Measurements from ENCODE around the gene DEXI.

Gene DEXI

GRCh38 chr16:10979717-10980601 lies 37.7 kb upstream of the DEXI start:
- Histone ChIP-seq H3K27me3 (ENCODE audit: control insufficient read depth, insufficient read depth, low read length) (no peaks in the 10 kb centered on the region), H3K4me3 (ENCODE audit: low read length) (no peak overlapping the region), H3K27ac (ENCODE audit: low read length) (no peak overlapping the region), H3K36me3 (ENCODE audit: control insufficient read depth, low read depth, low read length) (no peaks in the 10 kb centered on the region), H3K4me1 (ENCODE audit: control insufficient read depth, low read depth, low read length) (no peaks in the 10 kb centered on the region), H3K9me3 (ENCODE audit: control insufficient read depth, low read depth, low read length) (no peaks in the 10 kb centered on the region), H3K9ac (ENCODE audit: low read length) (no peak overlapping the region)

- Histone ChIP-seq H3K27me3 (ENCODE audit: control insufficient read depth, insufficient read depth, low read length) (no peaks in the 10 kb centered on the region), H3K9me3 (ENCODE audit: control insufficient read depth, low read depth, low read length) (no peaks in the 10 kb centered on the region), H3K27ac (ENCODE audit: low read length) (no peak overlapping the region), H3K4me1 (ENCODE audit: control insufficient read depth, low read depth, low read length) (no peaks in the 10 kb centered on the region), H3K9ac (ENCODE audit: low read length) (no peak overlapping the region), H3K4me3 (ENCODE audit: low read length) (no peak overlapping the region), H3K36me3 (ENCODE audit: control insufficient read depth, low read depth, low read length) (no peaks in the 10 kb centered on the region)
These were observed 36.7 kb upstream of the DEXI start for GRCh38 chr16:10978871-10979446.

DNA sequence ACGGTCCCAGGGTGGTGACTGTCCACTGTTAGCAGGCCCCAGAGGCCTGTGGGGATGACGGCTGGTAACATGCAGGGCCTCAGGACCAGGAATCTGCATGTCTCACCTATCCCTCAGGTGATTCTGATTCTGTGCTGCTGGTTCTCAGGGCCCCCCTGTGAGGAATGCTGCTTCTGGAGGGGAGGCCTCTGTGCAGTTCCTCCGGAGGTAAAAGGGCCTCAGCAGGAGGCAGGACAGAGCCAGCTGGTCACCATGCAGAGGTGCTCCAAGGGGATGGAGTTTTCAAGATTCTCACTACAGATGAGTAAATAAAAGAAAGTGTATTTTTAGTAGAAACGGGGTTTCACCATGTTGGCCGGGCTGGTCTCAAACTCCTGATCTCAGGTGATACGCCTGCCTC lies 35.9 kb upstream of the DEXI start:
- Histone ChIP-seq H3K4me1 (ENCODE audit: control insufficient read depth, low read depth, low read length) (no peaks in the 10 kb centered on the region), H3K9me3 (ENCODE audit: control insufficient read depth, low read depth, low read length) (no peaks in the 10 kb centered on the region), H3K27me3 (ENCODE audit: control insufficient read depth, insufficient read depth, low read length) (no peaks in the 10 kb centered on the region), H3K9ac (ENCODE audit: low read length) (no peak overlapping the region), H3K27ac (ENCODE audit: low read length) (no peak overlapping the region), H3K36me3 (ENCODE audit: control insufficient read depth, low read depth, low read length) (no peaks in the 10 kb centered on the region), H3K4me3 (ENCODE audit: low read length) (no peak overlapping the region)

DNA sequence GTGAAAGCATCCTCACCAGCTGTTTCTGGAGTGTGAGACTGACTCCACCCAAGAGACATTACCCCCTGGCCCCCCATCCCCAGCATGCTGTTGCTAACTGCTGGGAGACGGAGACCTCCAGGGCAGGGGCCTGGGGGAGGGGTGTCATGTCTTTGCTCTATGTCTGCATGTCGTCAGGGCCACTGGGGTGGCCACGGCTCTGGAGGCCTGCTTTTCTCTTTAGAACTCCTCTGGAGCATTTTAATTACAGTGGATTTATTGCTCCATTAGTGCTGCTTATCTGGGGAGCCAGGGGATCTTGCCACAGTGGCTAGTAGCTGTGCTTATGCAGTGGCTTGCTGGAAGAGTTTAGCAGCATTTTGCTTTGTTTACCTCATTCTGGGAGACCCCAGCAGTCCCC lies 34.4 kb upstream of the DEXI start:
- no peaks in the 10 kb centered on the region for H3K27me3 ChIP-seq (ENCODE audit: control insufficient read depth, insufficient read depth, low read length)
- H3K36me3 ChIP-seq (ENCODE audit: control insufficient read depth, low read depth, low read length) = no peaks in the 10 kb centered on the region
- H3K4me3 ChIP-seq (ENCODE audit: low read length) = no peak overlapping the region
- H3K4me1 ChIP-seq (ENCODE audit: control insufficient read depth, low read depth, low read length) = peaks cover 3% of the 10 kb centered on the region
- H3K9ac ChIP-seq (ENCODE audit: low read length) = no peak overlapping the region
- no peak overlapping the region for H3K27ac ChIP-seq (ENCODE audit: low read length)
- H3K9me3 ChIP-seq (ENCODE audit: control insufficient read depth, low read depth, low read length) = no peaks in the 10 kb centered on the region

GRCh38 chr16:10972819-10973464 lies 30.7 kb upstream of the DEXI start:
- Histone ChIP-seq H3K9me3 (ENCODE audit: control insufficient read depth, low read depth, low read length) (no peaks in the 10 kb centered on the region), H3K4me1 (ENCODE audit: control insufficient read depth, low read depth, low read length) (peaks cover 4% of the 10 kb centered on the region), H3K9ac (ENCODE audit: low read length) (no peak overlapping the region), H3K27me3 (ENCODE audit: control insufficient read depth, insufficient read depth, low read length) (no peaks in the 10 kb centered on the region), H3K4me3 (ENCODE audit: low read length) (no peak overlapping the region), H3K27ac (ENCODE audit: low read length) (no peak overlapping the region), H3K36me3 (ENCODE audit: control insufficient read depth, low read depth, low read length) (no peaks in the 10 kb centered on the region)

DNA sequence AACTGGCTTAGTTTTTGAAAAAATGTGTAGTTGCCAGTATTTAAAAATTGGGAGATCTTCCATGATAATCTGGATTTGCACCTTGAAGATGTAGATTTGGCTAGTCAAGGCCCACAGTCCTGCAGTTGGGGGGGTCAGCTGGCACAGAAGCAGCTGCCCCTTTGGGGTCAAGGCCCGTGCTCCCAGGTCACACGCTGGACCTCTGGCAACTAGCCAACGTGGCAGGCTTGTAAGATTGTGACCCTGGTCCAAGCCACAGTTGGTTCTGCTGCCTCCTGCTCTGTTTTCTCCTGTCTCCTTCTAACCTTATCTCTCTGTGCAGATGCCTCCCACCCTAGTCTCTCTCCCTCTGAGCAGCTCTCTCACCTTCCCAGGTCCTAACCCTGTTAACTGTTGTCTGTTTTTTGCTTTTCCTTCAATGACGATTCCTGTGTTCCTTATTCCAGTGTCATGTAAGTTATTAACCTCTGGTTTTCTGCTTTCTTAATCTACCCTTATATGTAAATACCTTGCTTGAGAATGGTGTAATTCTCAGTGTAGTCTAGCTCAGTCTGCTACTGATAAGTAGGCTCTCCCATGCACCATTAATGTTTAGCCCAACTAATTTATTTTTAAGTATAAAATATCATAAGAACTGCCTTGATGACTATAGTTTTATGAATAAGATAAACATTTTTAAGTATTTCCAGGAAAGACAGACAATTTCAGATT lies 30.0 kb upstream of the DEXI start:
- Histone ChIP-seq H3K9me3 (ENCODE audit: control insufficient read depth, low read depth, low read length) (no peaks in the 10 kb centered on the region), H3K9ac (ENCODE audit: low read length) (no peak overlapping the region), H3K27ac (ENCODE audit: low read length) (no peak overlapping the region), H3K36me3 (ENCODE audit: control insufficient read depth, low read depth, low read length) (no peaks in the 10 kb centered on the region), H3K4me3 (ENCODE audit: low read length) (no peak overlapping the region), H3K27me3 (ENCODE audit: control insufficient read depth, insufficient read depth, low read length) (no peaks in the 10 kb centered on the region), H3K4me1 (ENCODE audit: control insufficient read depth, low read depth, low read length) (peaks cover 4% of the 10 kb centered on the region)

DNA sequence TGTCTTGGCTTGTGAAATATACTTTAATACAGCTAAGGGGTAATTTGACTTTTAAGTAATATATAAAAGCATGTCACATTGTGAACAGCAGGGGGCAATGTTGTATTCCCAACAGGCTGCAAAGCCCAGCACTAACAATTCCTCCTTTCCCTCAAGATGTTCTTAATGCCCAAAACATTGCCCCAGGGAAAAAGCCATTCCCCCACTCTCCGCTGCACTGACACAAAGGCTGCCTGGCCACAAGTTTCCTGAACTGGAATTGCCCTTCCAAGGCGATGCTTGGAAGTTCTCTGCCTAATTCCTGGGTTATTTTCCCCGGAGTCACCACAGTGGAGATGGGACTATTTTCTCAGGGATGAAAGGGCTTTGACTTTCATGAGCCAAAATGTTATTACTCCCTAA lies 29.3 kb upstream of the DEXI start:
- Histone ChIP-seq H3K9me3 (ENCODE audit: control insufficient read depth, low read depth, low read length) (no peaks in the 10 kb centered on the region), H3K4me3 (ENCODE audit: low read length) (no peak overlapping the region), H3K4me1 (ENCODE audit: control insufficient read depth, low read depth, low read length) (peaks cover 4% of the 10 kb centered on the region), H3K27ac (ENCODE audit: low read length) (no peak overlapping the region), H3K9ac (ENCODE audit: low read length) (no peak overlapping the region), H3K27me3 (ENCODE audit: control insufficient read depth, insufficient read depth, low read length) (no peaks in the 10 kb centered on the region), H3K36me3 (ENCODE audit: control insufficient read depth, low read depth, low read length) (no peaks in the 10 kb centered on the region)

DNA sequence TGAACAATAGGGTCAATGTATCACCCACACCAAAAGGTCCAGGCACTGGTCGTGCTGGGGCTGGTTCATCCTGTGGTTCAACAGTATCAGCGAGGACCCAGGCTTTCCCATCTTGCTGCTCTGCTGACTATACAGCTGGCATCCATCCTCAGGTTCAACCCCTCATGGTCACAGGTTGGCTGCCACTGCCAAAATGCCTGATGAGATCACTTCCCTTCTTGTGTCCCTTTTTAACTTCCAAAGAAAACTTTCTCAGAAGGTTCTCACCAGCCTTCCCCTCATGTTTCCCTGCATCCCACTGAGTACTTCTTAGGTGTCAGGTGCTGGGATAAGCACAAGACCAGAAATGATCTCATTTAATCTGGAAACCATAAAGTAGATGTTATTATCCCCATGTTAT lies 27.8 kb upstream of the DEXI start:
- Histone ChIP-seq H3K4me3 (ENCODE audit: low read length) (no peak overlapping the region), H3K36me3 (ENCODE audit: control insufficient read depth, low read depth, low read length) (no peaks in the 10 kb centered on the region), H3K27ac (ENCODE audit: low read length) (no peak overlapping the region), H3K9me3 (ENCODE audit: control insufficient read depth, low read depth, low read length) (no peaks in the 10 kb centered on the region), H3K9ac (ENCODE audit: low read length) (no peak overlapping the region), H3K27me3 (ENCODE audit: control insufficient read depth, insufficient read depth, low read length) (no peaks in the 10 kb centered on the region), H3K4me1 (ENCODE audit: control insufficient read depth, low read depth, low read length) (peaks cover 4% of the 10 kb centered on the region)

DNA sequence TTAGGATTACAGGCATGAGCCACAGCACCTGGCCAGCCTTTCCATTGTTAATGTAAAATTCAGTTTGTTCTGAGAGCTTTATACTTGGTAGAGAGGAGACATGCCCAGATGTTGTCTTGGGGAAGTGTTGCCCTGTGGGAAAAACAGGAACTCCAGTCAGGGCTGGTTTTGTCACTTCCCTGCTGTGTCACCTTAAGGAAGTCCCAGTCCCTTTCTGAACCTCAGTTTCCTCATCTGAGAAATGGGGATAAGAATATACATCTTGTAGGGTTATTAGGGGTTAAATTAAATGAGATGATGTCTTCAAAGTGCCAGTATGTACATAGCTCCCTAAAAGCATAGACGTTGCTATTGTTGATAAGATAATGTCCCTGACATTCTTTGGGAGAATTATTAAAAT lies 27.3 kb upstream of the DEXI start:
- no peak overlapping the region for H3K4me3 ChIP-seq (ENCODE audit: low read length)
- no peaks in the 10 kb centered on the region for H3K9me3 ChIP-seq (ENCODE audit: control insufficient read depth, low read depth, low read length)
- H3K27me3 ChIP-seq (ENCODE audit: control insufficient read depth, insufficient read depth, low read length) = no peaks in the 10 kb centered on the region
- no peaks in the 10 kb centered on the region for H3K36me3 ChIP-seq (ENCODE audit: control insufficient read depth, low read depth, low read length)
- no peak overlapping the region for H3K9ac ChIP-seq (ENCODE audit: low read length)
- H3K4me1 ChIP-seq (ENCODE audit: control insufficient read depth, low read depth, low read length) = peaks cover 4% of the 10 kb centered on the region
- H3K27ac ChIP-seq (ENCODE audit: low read length) = no peak overlapping the region

DNA sequence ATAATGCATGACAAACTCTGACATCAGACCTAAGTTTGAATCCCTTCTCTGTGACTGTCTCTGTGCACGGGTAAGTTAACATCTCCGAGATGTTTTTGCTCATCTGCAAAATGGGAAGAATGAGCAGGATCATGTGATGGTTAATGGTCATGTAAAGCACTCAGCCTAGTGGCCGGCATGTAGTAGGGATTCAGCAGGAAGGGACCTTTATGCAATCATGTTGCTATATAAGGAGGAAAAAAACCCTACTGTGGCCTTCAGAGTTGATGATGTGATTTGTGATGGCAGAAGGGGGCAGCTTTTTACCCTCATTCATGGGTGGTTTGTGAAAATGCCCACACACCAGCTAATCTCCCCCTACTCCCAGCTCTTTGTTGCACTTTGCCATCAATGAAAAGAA lies 26.2 kb upstream of the DEXI start:
- Histone ChIP-seq H3K9ac (ENCODE audit: low read length) (no peak overlapping the region), H3K27me3 (ENCODE audit: control insufficient read depth, insufficient read depth, low read length) (no peaks in the 10 kb centered on the region), H3K4me3 (ENCODE audit: low read length) (no peak overlapping the region), H3K9me3 (ENCODE audit: control insufficient read depth, low read depth, low read length) (no peaks in the 10 kb centered on the region), H3K4me1 (ENCODE audit: control insufficient read depth, low read depth, low read length) (peaks cover 4% of the 10 kb centered on the region), H3K36me3 (ENCODE audit: control insufficient read depth, low read depth, low read length) (no peaks in the 10 kb centered on the region), H3K27ac (ENCODE audit: low read length) (no peak overlapping the region)

GRCh38 chr16:10967986-10968385 lies 25.7 kb upstream of the DEXI start:
- Histone ChIP-seq H3K4me1 (ENCODE audit: control insufficient read depth, low read depth, low read length) (peaks cover 4% of the 10 kb centered on the region), H3K9ac (ENCODE audit: low read length) (no peak overlapping the region), H3K4me3 (ENCODE audit: low read length) (no peak overlapping the region), H3K27ac (ENCODE audit: low read length) (no peak overlapping the region), H3K9me3 (ENCODE audit: control insufficient read depth, low read depth, low read length) (no peaks in the 10 kb centered on the region), H3K27me3 (ENCODE audit: control insufficient read depth, insufficient read depth, low read length) (no peaks in the 10 kb centered on the region), H3K36me3 (ENCODE audit: control insufficient read depth, low read depth, low read length) (no peaks in the 10 kb centered on the region)

All from iPS-18a (cell line).